Peyer's patch (tissue), 4 donors: ENCODE measurements around the gene CARD18.

Experiments used
- POLR2A ChIP-seq, 2 donors: fragments of 450-650 bp; IDR thresholded peaks; one replicate each; pipeline ENCODE4 v1.5.1; 2017; ENCODE audit warnings: antibody characterized with exemption in 2 of 2, mild to moderate bottlenecking in 2 of 2, moderate library complexity in 2 of 2
- TF ChIP-seq, protein P1 (sequence below), 6 experiments: fragments of 450-650 bp in 4 of 6; fragments of 200-600 bp in 2 of 6; sonication (generic) in 1 of 6; IDR thresholded peaks; one replicate each; pipeline ENCODE4 v1.5.1; 2017 to 2019; ENCODE audit warnings: antibody characterized with exemption in 6 of 6, mild to moderate bottlenecking in 3 of 6, moderate library complexity in 1 of 6

DNA sequence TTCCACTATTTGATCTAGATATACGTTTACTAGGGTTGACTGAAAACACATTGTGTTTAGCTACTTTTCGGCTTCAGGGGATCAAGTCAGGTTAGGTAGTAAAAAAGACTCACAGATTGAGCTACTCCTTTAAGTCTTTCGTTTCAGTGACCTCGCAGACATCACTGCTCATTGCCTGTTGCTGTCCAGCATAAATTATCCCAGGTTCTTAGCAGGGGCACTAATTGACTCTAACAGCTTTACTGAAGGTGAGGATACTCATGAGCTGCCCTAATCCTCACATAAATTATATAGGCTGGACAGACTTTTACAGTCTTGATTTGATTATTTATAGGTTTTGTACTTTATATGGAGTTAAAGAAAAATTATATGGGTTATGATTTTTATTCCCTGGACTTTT lies 3.7 kb downstream of the CARD18 start:
- TF ChIP-seq, protein P1, sequence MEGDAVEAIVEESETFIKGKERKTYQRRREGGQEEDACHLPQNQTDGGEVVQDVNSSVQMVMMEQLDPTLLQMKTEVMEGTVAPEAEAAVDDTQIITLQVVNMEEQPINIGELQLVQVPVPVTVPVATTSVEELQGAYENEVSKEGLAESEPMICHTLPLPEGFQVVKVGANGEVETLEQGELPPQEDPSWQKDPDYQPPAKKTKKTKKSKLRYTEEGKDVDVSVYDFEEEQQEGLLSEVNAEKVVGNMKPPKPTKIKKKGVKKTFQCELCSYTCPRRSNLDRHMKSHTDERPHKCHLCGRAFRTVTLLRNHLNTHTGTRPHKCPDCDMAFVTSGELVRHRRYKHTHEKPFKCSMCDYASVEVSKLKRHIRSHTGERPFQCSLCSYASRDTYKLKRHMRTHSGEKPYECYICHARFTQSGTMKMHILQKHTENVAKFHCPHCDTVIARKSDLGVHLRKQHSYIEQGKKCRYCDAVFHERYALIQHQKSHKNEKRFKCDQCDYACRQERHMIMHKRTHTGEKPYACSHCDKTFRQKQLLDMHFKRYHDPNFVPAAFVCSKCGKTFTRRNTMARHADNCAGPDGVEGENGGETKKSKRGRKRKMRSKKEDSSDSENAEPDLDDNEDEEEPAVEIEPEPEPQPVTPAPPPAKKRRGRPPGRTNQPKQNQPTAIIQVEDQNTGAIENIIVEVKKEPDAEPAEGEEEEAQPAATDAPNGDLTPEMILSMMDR (IDR thresholded peaks at IDR 0.05) = no peak
- TF ChIP-seq POLR2A (IDR thresholded peaks at IDR 0.05) = no peak
